Panc1 (cell line): ENCODE data around the gene LY6G5B. TPM values are rescaled to one million over a fixed set of nuclear protein-coding genes. Genes with fewer than 3 reads are reported as not detected.

Experiments
- ATAC-seq: fragments of 200-7000 bp; cut with Tn5 transposase; 2 replicates; pipeline ENCODE4 v1.9.1; 2020; ENCODE audit warnings: mild to moderate bottlenecking, moderate library complexity
- BruUV-seq: library from RNA; stranded (reverse); fragments of 400-500 nt; replicated peaks from 2 replicates; lab custom pipeline; 2021; lab: Mats Ljungman, UMichigan
- CTCF ChIA-PET: fragments of 300-600 bp; sonication (Branson Sonifier 250); formaldehyde crosslinking; loops from one replicate; lab custom pipeline; 2022; ENCODE audit warnings: antibody characterized with exemption; lab: Charles Lee
- POLR2A ChIA-PET: fragments of 300-600 bp; sonication (Branson Sonifier 250); formaldehyde crosslinking; loops from one replicate; lab custom pipeline; 2022; ENCODE audit warnings: antibody characterized with exemption; lab: Charles Lee
- DNase-seq: peaks from one replicate; pipeline ENCODE4 v3.0.0-alpha.2; 2010; ENCODE audit warnings: low read depth, low spot score
- H3K27ac ChIP-seq: 2 replicates; pipeline ENCODE4 v1.5.1; 2011; ENCODE audit warnings: mild to moderate bottlenecking, low read length, inconsistent platforms
- H3K27me3 ChIP-seq: fragments of 200-500 bp; sonication (Bioruptor generic); 2 replicates; pipeline ENCODE4 v1.6.0; 2014; ENCODE audit warnings: low read length, inconsistent platforms; ENCODE audit not compliant: control insufficient read depth, insufficient read depth
- H3K36me3 ChIP-seq: fragments of 200-500 bp; sonication (Bioruptor generic); 2 replicates; pipeline ENCODE4 v1.5.1; 2014; ENCODE audit warnings: inconsistent platforms, mild to moderate bottlenecking, low read length, moderate library complexity; ENCODE audit not compliant: control insufficient read depth, insufficient read depth
- H3K4me1 ChIP-seq: 2 replicates; pipeline ENCODE4 v1.5.1; 2011; ENCODE audit warnings: inconsistent platforms, mild to moderate bottlenecking, low read length, moderate library complexity; ENCODE audit not compliant: control insufficient read depth, insufficient read depth
- H3K4me3 ChIP-seq, 2 experiments: 2 replicates each; pipeline ENCODE4 v1.5.1; 2011 to 2012; ENCODE audit warnings: low read depth in 2 of 2, low read length in 2 of 2, mild to moderate bottlenecking in 2 of 2, inconsistent platforms in 1 of 2, moderate library complexity in 1 of 2
- H3K9me3 ChIP-seq: fragments of 200-500 bp; sonication (Bioruptor generic); 2 replicates; pipeline ENCODE4 v1.5.1; 2014; ENCODE audit warnings: low read depth, mild to moderate bottlenecking, inconsistent platforms, low read length, moderate library complexity; ENCODE audit not compliant: control insufficient read depth, insufficient read depth
- POLR2AphosphoS5 ChIP-seq: IDR thresholded peaks from 2 replicates; pipeline ENCODE4 v1.6.1; 2012; ENCODE audit warnings: mild to moderate bottlenecking, low read depth, low read length, moderate library complexity
- SIN3A ChIP-seq: IDR thresholded peaks from 2 replicates; pipeline ENCODE4 v1.6.1; 2012; ENCODE audit warnings: low read depth, mild to moderate bottlenecking, low read length, moderate library complexity, borderline replicate concordance; ENCODE audit not compliant: insufficient read depth
- in situ Hi-C: cut with HindIII; loops from 2 replicates; pipeline ENCODE4 v1.10.0; 2016; ENCODE audit warnings: low sequenced_read_pairs, low pct_unique_long_range_greater_than_20kb
- intact Hi-C: fragments of 100-400 bp; cut with micrococcal nuclease; formaldehyde crosslinking; loops from one replicate; pipeline ENCODE4 v1.10.0; 2022; ENCODE audit not compliant: unreplicated experiment
- total RNA-seq: library from RNA; stranded (reverse); gene quantifications from one replicate; pipeline ENCODE4 v1.2.1, GENCODE V29; 2021; ENCODE audit not compliant: unreplicated experiment
- TF ChIP-seq, protein P1 (sequence below): fragments of 450-650 bp; IDR thresholded peaks from 2 replicates; pipeline ENCODE4 v1.5.1; 2017; ENCODE audit warnings: mild to moderate bottlenecking
- TF ChIP-seq, protein P2 (sequence below), 2 experiments: IDR thresholded peaks; 2 replicates each; pipeline ENCODE4 v1.6.1; 2011 to 2012; ENCODE audit warnings: low read depth in 2 of 2, control low read depth in 1 of 2, low read length in 1 of 2, mild to moderate bottlenecking in 1 of 2, moderate library complexity in 1 of 2; ENCODE audit not compliant: insufficient read depth in 1 of 2

LY6G5B gene
- total RNA-seq, 1 experiment from 2014 or later: 21.2 TPM

DNA sequence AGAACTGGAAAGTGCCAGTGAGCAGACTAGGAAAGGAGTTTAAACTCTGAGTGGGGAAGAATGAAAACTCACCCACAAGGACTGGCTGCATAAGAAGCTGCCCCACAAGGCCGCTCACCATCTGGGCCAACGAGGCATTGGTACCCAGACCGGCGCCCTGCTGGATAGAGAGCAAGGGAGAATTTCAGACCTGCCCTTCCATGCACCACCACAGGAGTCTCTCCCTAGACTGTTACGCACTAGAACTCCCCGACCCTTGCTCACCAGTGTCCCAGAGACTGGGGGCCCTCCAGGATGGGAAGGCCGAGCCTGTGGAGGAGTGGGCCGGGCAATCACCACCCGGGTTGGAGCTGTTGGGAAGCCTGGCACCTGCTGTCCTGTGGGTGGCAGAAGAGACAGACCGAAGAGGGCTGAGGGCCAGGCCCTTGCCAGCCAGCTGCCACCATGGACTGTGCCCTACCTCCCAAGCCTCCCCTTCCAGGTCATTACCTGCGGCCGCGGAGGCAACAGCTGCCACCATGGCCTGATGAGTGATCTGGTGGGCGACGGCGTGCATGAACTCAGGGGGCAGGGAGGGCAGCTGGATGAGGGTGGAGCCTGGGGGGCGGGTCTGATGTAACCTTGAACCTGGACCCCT is 25.8 kb upstream of the LY6G5B start:
- ATAC-seq: 0 out of 2 replicates have a peak, but pooled peaks have one; percentile 38
- peaks cover 30% of the 10 kb centered on the region for H3K36me3 ChIP-seq
- ChIA-PET CTCF (interaction anchor here (0.6 kb wide), 1 partner anchor 209 kb away, joined by 3 read pairs; no protein-coding TSS in a partner anchor), POLR2A (no interaction called here)
- no peaks in the 10 kb centered on the region for H3K9me3 ChIP-seq
- no peaks in the 10 kb centered on the region for H3K27me3 ChIP-seq
- intact Hi-C loops (no loop called here), in situ Hi-C loops (no loop called here)
- BruUV-seq: no TSS peak
- TF ChIP-seq, protein P1, sequence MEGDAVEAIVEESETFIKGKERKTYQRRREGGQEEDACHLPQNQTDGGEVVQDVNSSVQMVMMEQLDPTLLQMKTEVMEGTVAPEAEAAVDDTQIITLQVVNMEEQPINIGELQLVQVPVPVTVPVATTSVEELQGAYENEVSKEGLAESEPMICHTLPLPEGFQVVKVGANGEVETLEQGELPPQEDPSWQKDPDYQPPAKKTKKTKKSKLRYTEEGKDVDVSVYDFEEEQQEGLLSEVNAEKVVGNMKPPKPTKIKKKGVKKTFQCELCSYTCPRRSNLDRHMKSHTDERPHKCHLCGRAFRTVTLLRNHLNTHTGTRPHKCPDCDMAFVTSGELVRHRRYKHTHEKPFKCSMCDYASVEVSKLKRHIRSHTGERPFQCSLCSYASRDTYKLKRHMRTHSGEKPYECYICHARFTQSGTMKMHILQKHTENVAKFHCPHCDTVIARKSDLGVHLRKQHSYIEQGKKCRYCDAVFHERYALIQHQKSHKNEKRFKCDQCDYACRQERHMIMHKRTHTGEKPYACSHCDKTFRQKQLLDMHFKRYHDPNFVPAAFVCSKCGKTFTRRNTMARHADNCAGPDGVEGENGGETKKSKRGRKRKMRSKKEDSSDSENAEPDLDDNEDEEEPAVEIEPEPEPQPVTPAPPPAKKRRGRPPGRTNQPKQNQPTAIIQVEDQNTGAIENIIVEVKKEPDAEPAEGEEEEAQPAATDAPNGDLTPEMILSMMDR: no peak
- TF ChIP-seq POLR2AphosphoS5 (no peak), SIN3A (no peak)
- TF ChIP-seq, protein P2, sequence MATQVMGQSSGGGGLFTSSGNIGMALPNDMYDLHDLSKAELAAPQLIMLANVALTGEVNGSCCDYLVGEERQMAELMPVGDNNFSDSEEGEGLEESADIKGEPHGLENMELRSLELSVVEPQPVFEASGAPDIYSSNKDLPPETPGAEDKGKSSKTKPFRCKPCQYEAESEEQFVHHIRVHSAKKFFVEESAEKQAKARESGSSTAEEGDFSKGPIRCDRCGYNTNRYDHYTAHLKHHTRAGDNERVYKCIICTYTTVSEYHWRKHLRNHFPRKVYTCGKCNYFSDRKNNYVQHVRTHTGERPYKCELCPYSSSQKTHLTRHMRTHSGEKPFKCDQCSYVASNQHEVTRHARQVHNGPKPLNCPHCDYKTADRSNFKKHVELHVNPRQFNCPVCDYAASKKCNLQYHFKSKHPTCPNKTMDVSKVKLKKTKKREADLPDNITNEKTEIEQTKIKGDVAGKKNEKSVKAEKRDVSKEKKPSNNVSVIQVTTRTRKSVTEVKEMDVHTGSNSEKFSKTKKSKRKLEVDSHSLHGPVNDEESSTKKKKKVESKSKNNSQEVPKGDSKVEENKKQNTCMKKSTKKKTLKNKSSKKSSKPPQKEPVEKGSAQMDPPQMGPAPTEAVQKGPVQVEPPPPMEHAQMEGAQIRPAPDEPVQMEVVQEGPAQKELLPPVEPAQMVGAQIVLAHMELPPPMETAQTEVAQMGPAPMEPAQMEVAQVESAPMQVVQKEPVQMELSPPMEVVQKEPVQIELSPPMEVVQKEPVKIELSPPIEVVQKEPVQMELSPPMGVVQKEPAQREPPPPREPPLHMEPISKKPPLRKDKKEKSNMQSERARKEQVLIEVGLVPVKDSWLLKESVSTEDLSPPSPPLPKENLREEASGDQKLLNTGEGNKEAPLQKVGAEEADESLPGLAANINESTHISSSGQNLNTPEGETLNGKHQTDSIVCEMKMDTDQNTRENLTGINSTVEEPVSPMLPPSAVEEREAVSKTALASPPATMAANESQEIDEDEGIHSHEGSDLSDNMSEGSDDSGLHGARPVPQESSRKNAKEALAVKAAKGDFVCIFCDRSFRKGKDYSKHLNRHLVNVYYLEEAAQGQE (IDR thresholded peaks at IDR 0.05; ENCODE audit: insufficient read depth in 1 of 2, low read depth in 2 of 2, low read length in 1 of 2): no peak
- H3K4me1 ChIP-seq: no peaks in the 10 kb centered on the region
- no peak overlapping the region for H3K4me3 ChIP-seq
- no peak for DNase-seq
- H3K27ac ChIP-seq: no peak overlapping the region

DNA sequence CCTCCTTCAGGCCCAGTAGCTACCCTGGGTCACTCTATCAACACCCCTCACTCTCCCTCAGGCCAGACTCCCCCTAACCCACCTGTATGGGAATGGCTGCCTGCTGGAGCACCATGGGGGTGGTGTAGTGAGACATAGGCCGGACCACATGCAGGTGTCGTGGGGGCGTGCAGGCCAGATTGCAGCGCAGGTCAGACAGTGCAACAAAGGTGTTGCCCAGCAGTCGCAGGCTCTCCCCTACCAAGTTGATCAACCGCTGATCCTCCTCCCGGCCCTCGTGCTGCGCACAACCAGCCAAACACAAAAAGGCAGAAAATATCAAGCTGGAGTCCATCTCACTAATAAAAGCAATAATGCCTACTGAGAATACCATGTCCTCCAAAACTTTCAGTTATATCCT is 24.5 kb upstream of the LY6G5B start:
- DNase-seq (no peak), ATAC-seq (no peak)
- no peaks in the 10 kb centered on the region for H3K9me3 ChIP-seq
- no peak overlapping the region for H3K27ac ChIP-seq
- ChIA-PET CTCF (no interaction called here), POLR2A (no interaction called here)
- in situ Hi-C loops (no loop called here), intact Hi-C loops (no loop called here)
- TF ChIP-seq, protein P2 (IDR thresholded peaks at IDR 0.05; ENCODE audit: insufficient read depth in 1 of 2, low read depth in 2 of 2, low read length in 1 of 2): no peak
- TF ChIP-seq SIN3A: no peak
- no peak overlapping the region for H3K4me3 ChIP-seq
- no TSS peak for BruUV-seq
- peaks cover 33% of the 10 kb centered on the region for H3K36me3 ChIP-seq
- no peaks in the 10 kb centered on the region for H3K27me3 ChIP-seq
- H3K4me1 ChIP-seq: no peaks in the 10 kb centered on the region
